ENCODE data around the gene ADGRB3. TPM values are rescaled to one million over a fixed set of nuclear protein-coding genes. Genes with fewer than 3 reads are reported as not detected.

Gene ADGRB3
- total RNA-seq, 2 experiments from 2014 or later = not detected

- CTCF ChIA-PET = no interaction called here
These were observed 359.4 kb downstream of the ADGRB3 start for GRCh38 chr6:68994521-68994920.

GRCh38 chr6:69005199-69005598 is 370.1 kb downstream of the ADGRB3 start:
- POLR2A ChIA-PET = no interaction called here

More at GRCh38 chr6:68994521-68994920, 359.4 kb downstream of the ADGRB3 start:
- POLR2A ChIA-PET = no interaction called here

GRCh38 chr6:69007781-69008180 is 372.7 kb downstream of the ADGRB3 start:
- ChIA-PET CTCF (no interaction called here), POLR2A (no interaction called here)

More at GRCh38 chr6:69005199-69005598, 370.1 kb downstream of the ADGRB3 start:
- CTCF ChIA-PET = no interaction called here

- ChIA-PET POLR2A (no interaction called here), CTCF (interaction anchor here (0.6 kb wide), 1 partner anchor 28 kb away, joined by 4 read pairs; no protein-coding TSS in a partner anchor)
These were observed 377.1 kb downstream of the ADGRB3 start for GRCh38 chr6:69012211-69012610.

GRCh38 chr6:69012876-69013275 is 377.8 kb downstream of the ADGRB3 start:
- ChIA-PET POLR2A (no interaction called here), CTCF (no interaction called here)

- ChIA-PET CTCF (no interaction called here), POLR2A (no interaction called here)
These were observed 383.8 kb downstream of the ADGRB3 start for GRCh38 chr6:69018906-69019305.

GRCh38 chr6:69019832-69020231 is 384.8 kb downstream of the ADGRB3 start:
- ChIA-PET POLR2A (no interaction called here), CTCF (no interaction called here)

- POLR2A ChIA-PET = no interaction called here
- CTCF ChIA-PET = no interaction called here
These were observed 387.9 kb downstream of the ADGRB3 start for GRCh38 chr6:69022993-69023392.

- ChIA-PET POLR2A (no interaction called here), CTCF (no interaction called here)
These were observed 391.2 kb downstream of the ADGRB3 start for GRCh38 chr6:69026243-69026642.

- CTCF ChIA-PET = no interaction called here
- POLR2A ChIA-PET = no interaction called here
These were observed 391.6 kb downstream of the ADGRB3 start for GRCh38 chr6:69026715-69027114.

- ChIA-PET POLR2A (no interaction called here), CTCF (no interaction called here)
These were observed 392.8 kb downstream of the ADGRB3 start for GRCh38 chr6:69027861-69028260.

- ChIA-PET POLR2A (no interaction called here), CTCF (no interaction called here)
These were observed 403.8 kb downstream of the ADGRB3 start for GRCh38 chr6:69038841-69039240.

GRCh38 chr6:69042297-69042696 is 407.2 kb downstream of the ADGRB3 start:
- CTCF ChIA-PET = no interaction called here
- POLR2A ChIA-PET = no interaction called here

- ChIA-PET CTCF (no interaction called here), POLR2A (interaction anchor here (0.5 kb wide), 1 partner anchor 78 kb away, joined by 10 read pairs; no protein-coding TSS in a partner anchor)
These were observed 409.5 kb downstream of the ADGRB3 start for GRCh38 chr6:69044534-69044933.

GRCh38 chr6:69059413-69059812 is 424.3 kb downstream of the ADGRB3 start:
- POLR2A ChIA-PET = no interaction called here
- CTCF ChIA-PET = no interaction called here

GRCh38 chr6:69061066-69061465 is 426.0 kb downstream of the ADGRB3 start:
- ChIA-PET POLR2A (no interaction called here), CTCF (no interaction called here)

- CTCF ChIA-PET = no interaction called here
- POLR2A ChIA-PET = no interaction called here
These were observed 428.3 kb downstream of the ADGRB3 start for GRCh38 chr6:69063401-69063800.

GRCh38 chr6:69064226-69064625 is 429.1 kb downstream of the ADGRB3 start:
- ChIA-PET CTCF (no interaction called here), POLR2A (no interaction called here)

GRCh38 chr6:69069881-69070280 is 434.8 kb downstream of the ADGRB3 start:
- CTCF ChIA-PET = no interaction called here
- POLR2A ChIA-PET = no interaction called here

GRCh38 chr6:69072796-69073195 is 437.7 kb downstream of the ADGRB3 start:
- CTCF ChIA-PET = no interaction called here
- POLR2A ChIA-PET = no interaction called here

GRCh38 chr6:69084746-69085335 is 449.8 kb downstream of the ADGRB3 start:
- CTCF ChIA-PET = no interaction called here

GRCh38 chr6:69086689-69087088 is 451.6 kb downstream of the ADGRB3 start:
- ChIA-PET POLR2A (no interaction called here), CTCF (no interaction called here)

More at GRCh38 chr6:69084746-69085335, 449.8 kb downstream of the ADGRB3 start:
- POLR2A ChIA-PET = no interaction called here

- POLR2A ChIA-PET = no interaction called here
These were observed 454.5 kb downstream of the ADGRB3 start for GRCh38 chr6:69089539-69089938.

More at GRCh38 chr6:69089539-69089938, 454.5 kb downstream of the ADGRB3 start:
- CTCF ChIA-PET = no interaction called here

Measured in activated CD8-positive, alpha-beta memory T cell treated with anti-CD3 and anti-CD28 coated beads for 36 hours (primary cell).